DND-41 (cell line): ENCODE results near the gene DYNLT4.

Experiments used
- EZH2 ChIP-seq: IDR thresholded peaks from 3 replicates; pipeline ENCODE4 v1.6.1; 2012; ENCODE audit warnings: borderline replicate concordance, low read depth, mild to moderate bottlenecking, moderate library complexity, low read length, inconsistent platforms; ENCODE audit not compliant: severe bottlenecking
- TF ChIP-seq, protein P1 (sequence below): IDR thresholded peaks from 2 replicates; pipeline ENCODE4 v1.5.1; 2012; ENCODE audit warnings: borderline replicate concordance, low read length, moderate library complexity, mild to moderate bottlenecking; ENCODE audit not compliant: poor library complexity, severe bottlenecking; ENCODE audit errors: extremely low read depth

DNA sequence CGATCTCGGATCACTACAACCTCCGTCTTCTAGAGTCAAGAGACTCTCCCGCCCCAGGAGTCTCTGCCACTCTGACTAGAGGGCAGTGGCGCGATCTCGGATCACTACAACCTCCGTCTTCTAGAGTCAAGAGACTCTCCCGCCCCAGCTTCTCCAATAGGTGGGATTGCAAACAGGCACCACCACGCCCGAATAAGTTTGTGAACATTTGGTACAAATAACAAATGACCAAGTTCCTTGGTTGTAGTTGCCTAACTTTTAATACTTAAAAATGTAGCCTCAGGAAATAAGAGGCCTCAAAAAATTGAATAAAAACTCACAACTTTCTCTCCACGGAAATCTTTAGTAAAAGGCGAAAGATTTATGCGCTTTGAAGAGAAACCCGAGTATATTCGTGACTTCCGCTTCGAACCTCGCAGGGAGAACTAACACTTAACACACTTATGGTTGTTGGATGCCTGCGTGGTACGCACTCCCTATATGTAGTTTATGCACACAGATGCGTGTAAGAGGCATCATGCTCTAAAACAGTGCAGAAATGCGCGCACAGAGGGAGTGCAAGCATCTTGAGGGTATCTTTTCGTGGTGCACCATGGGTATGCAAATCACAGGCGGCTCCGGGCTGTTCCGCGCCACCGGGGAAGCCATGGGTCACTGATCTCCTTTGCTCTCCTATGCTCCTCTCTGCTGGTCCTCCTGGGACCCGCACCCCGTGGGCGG is 12.6 kb upstream of the DYNLT4 start:
- TF ChIP-seq, protein P1, sequence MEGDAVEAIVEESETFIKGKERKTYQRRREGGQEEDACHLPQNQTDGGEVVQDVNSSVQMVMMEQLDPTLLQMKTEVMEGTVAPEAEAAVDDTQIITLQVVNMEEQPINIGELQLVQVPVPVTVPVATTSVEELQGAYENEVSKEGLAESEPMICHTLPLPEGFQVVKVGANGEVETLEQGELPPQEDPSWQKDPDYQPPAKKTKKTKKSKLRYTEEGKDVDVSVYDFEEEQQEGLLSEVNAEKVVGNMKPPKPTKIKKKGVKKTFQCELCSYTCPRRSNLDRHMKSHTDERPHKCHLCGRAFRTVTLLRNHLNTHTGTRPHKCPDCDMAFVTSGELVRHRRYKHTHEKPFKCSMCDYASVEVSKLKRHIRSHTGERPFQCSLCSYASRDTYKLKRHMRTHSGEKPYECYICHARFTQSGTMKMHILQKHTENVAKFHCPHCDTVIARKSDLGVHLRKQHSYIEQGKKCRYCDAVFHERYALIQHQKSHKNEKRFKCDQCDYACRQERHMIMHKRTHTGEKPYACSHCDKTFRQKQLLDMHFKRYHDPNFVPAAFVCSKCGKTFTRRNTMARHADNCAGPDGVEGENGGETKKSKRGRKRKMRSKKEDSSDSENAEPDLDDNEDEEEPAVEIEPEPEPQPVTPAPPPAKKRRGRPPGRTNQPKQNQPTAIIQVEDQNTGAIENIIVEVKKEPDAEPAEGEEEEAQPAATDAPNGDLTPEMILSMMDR = peak; percentile 18
- no peak for TF ChIP-seq EZH2
